CD14-positive monocyte (primary cell): ENCODE measurements around the gene CCDC198. TPM values are rescaled to one million over a fixed set of nuclear protein-coding genes. Genes with fewer than 3 reads are reported as not detected.

Source experiments
- DNase-seq, 3 donors: peaks; one replicate each; pipeline ENCODE4 v3.0.0-alpha.2; 2011 to 2022
- H2AFZ ChIP-seq: 2 replicates; pipeline ENCODE4 v1.6.0; 2012; ENCODE audit warnings: mild to moderate bottlenecking, low read depth, low read length, inconsistent platforms; ENCODE audit not compliant: insufficient read depth, poor library complexity, severe bottlenecking
- H3K27ac ChIP-seq, 2 donors: 1 replicate in 1 of 2; 2 replicates in 1 of 2; pipeline ENCODE4 v1.5.1; 2012 to 2013; ENCODE audit warnings: low read length in 2 of 2, control low read depth in 1 of 2, inconsistent platforms in 1 of 2, low read depth in 1 of 2, mild to moderate bottlenecking in 1 of 2
- H3K27me3 ChIP-seq, 2 donors: one replicate each; pipeline versions ENCODE4 v1.6.0 to v1.6.1; 2011 to 2013; ENCODE audit warnings: low read length in 2 of 2; ENCODE audit not compliant: control insufficient read depth in 2 of 2, insufficient read depth in 2 of 2
- H3K36me3 ChIP-seq, 2 donors: replicated peaks in 1 of 2; 1 replicate in 1 of 2; 2 replicates in 1 of 2; pipeline versions ENCODE4 v1.5.1 to v1.6.1; 2012 to 2013; ENCODE audit warnings: low read length in 2 of 2, control low read depth in 1 of 2, inconsistent platforms in 1 of 2, mild to moderate bottlenecking in 1 of 2; ENCODE audit not compliant: insufficient read depth in 2 of 2, control insufficient read depth in 1 of 2
- H3K4me1 ChIP-seq, 2 donors: 1 replicate in 1 of 2; 2 replicates in 1 of 2; pipeline versions ENCODE4 v1.5.1 to v1.6.1; 2012 to 2013; ENCODE audit warnings: low read length in 2 of 2, control low read depth in 1 of 2, inconsistent platforms in 1 of 2, mild to moderate bottlenecking in 1 of 2, moderate library complexity in 1 of 2; ENCODE audit not compliant: insufficient read depth in 2 of 2, control insufficient read depth in 1 of 2
- H3K4me2 ChIP-seq: replicated peaks from 2 replicates; pipeline ENCODE3; 2012; ENCODE audit warnings: low read length, moderate library complexity, mild to moderate bottlenecking; ENCODE audit not compliant: poor library complexity, severe bottlenecking; ENCODE audit errors: extremely low read depth
- H3K4me3 ChIP-seq, 3 experiments: fragments of 200-600 bp in 1 of 3; sonication (generic) in 1 of 3; replicated peaks in 1 of 3; 1 replicate in 2 of 3; 2 replicates in 1 of 3; pipeline ENCODE4 v1.5.1; 2011 to 2013; ENCODE audit warnings: low read length in 3 of 3, mild to moderate bottlenecking in 3 of 3, control low read depth in 2 of 3, low read depth in 2 of 3, inconsistent platforms in 1 of 3, moderate library complexity in 1 of 3
- H3K79me2 ChIP-seq: 2 replicates; pipeline ENCODE4 v1.6.0; 2012; ENCODE audit warnings: mild to moderate bottlenecking, control low read depth, inconsistent platforms, low read length, moderate library complexity; ENCODE audit not compliant: insufficient read depth
- H3K9ac ChIP-seq: 2 replicates; pipeline ENCODE4 v1.6.0; 2017; ENCODE audit warnings: low read length, mild to moderate bottlenecking; ENCODE audit not compliant: insufficient read depth, poor library complexity, severe bottlenecking
- H3K9me3 ChIP-seq, 2 donors: replicated peaks in 1 of 2; 1 replicate in 1 of 2; 2 replicates in 1 of 2; pipeline versions ENCODE4 v1.5.1 to v1.6.1; 2012 to 2013; ENCODE audit warnings: low read length in 2 of 2, control low read depth in 1 of 2; ENCODE audit not compliant: control insufficient read depth in 1 of 2, insufficient read depth in 1 of 2
- H4K20me1 ChIP-seq: 2 replicates; pipeline ENCODE4 v1.6.0; 2012; ENCODE audit warnings: mild to moderate bottlenecking, low read length, control low read depth, moderate library complexity; ENCODE audit not compliant: insufficient read depth
- H3K27ac Mint-ChIP-seq, 7 donors: one replicate each; pipeline ENCODE4 v1.8.0; 2020; ENCODE audit warnings: mild to moderate bottlenecking in 7 of 7, mixed read lengths in 7 of 7, moderate library complexity in 6 of 7, inconsistent platforms in 2 of 7
- H3K27me3 Mint-ChIP-seq, 3 donors: one replicate each; pipeline ENCODE4 v1.8.0; 2021 to 2022; ENCODE audit warnings: low read depth in 3 of 3, mild to moderate bottlenecking in 3 of 3, mixed read lengths in 3 of 3, moderate library complexity in 3 of 3, inconsistent platforms in 1 of 3
- H3K36me3 Mint-ChIP-seq, 2 donors: one replicate each; pipeline ENCODE4 v1.8.0; 2020; ENCODE audit warnings: mixed read lengths in 2 of 2, inconsistent platforms in 1 of 2, mild to moderate bottlenecking in 1 of 2
- H3K4me1 Mint-ChIP-seq: one replicate; pipeline ENCODE4 v1.8.0; 2020; ENCODE audit warnings: mild to moderate bottlenecking, mixed read lengths
- H3K4me3 Mint-ChIP-seq, 2 donors: one replicate each; pipeline ENCODE4 v1.8.0; 2020; ENCODE audit warnings: mild to moderate bottlenecking in 2 of 2, mixed read lengths in 2 of 2, moderate library complexity in 1 of 2
- H3K9me3 Mint-ChIP-seq, 7 donors: one replicate each; pipeline ENCODE4 v1.8.0; 2020 to 2022; ENCODE audit warnings: mixed read lengths in 7 of 7, mild to moderate bottlenecking in 6 of 7, moderate library complexity in 6 of 7, inconsistent platforms in 2 of 7
- CTCF ChIP-seq: fragments of 200-600 bp; IDR thresholded peaks from one replicate; pipeline ENCODE4 v1.8.0; 2022; ENCODE audit warnings: antibody characterized with exemption, mild to moderate bottlenecking
- WGBS: methylation state at CpG from one replicate; pipeline ENCODE4 v1.1.5; 2013; ENCODE audit warnings: missing lambda C conversion rate; ENCODE audit not compliant: insufficient coverage; 5-methylcytosine and 5-hydroxymethylcytosine counted together
- intact Hi-C, 2 donors: fragments of 100-400 bp; cut with micrococcal nuclease; formaldehyde crosslinking; loops; one replicate each; pipeline versions ENCODE4 v1.15.0 to v1.15.1; 2023
- polyA plus RNA-seq, 3 donors: library from polyadenylated mRNA; depleted of rRNA in 1 of 3; unstranded in 2 of 3; stranded (reverse) in 1 of 3; fragments of 300-500 nt in 2 of 3; fragments of >200 nt in 1 of 3; fragmentation: Illumina TruSeq in 2 of 3; gene quantifications; 1 replicate in 2 of 3; 2 replicates in 1 of 3; pipeline ENCODE4 v1.2.3, GENCODE V29; 2012 to 2021

CCDC198 gene
- polyA plus RNA-seq, 3 donors: not detected

- H3K36me3 Mint-ChIP-seq: no peaks in the 10 kb centered on the region
- no peak overlapping the region for H3K4me3 Mint-ChIP-seq
- H3K27ac Mint-ChIP-seq: no peak overlapping the region
- Histone ChIP-seq H3K4me2 (no peak overlapping the region), H3K4me1 (no peaks in the 10 kb centered on the region), H3K36me3 (no peaks in the 10 kb centered on the region), H3K9ac (no peak overlapping the region), H4K20me1 (no peaks in the 10 kb centered on the region), H3K79me2 (no peaks in the 10 kb centered on the region), H3K27me3 (no peaks in the 10 kb centered on the region), H3K4me3 (no peak overlapping the region), H3K9me3 (no peaks in the 10 kb centered on the region), H2AFZ (no peak overlapping the region), H3K27ac (no peak overlapping the region)
- DNase-seq: no peak
- no peak for TF ChIP-seq CTCF
- no peaks in the 10 kb centered on the region for H3K4me1 Mint-ChIP-seq
- intact Hi-C loops: no loop called here
- no peaks in the 10 kb centered on the region for H3K9me3 Mint-ChIP-seq
- H3K27me3 Mint-ChIP-seq: peaks cover 0 to 2% (median 0%) of the 10 kb centered on the region in 3 donors
Measured at GRCh38 chr14:57485635-57486034, 8.0 kb downstream of the CCDC198 start.

GRCh38 chr14:57482120-57482519 lies 11.5 kb downstream of the CCDC198 start:
- Mint-ChIP-seq H3K27me3 (peaks cover 0 to 2% (median 0%) of the 10 kb centered on the region in 3 donors), H3K4me1 (no peaks in the 10 kb centered on the region), H3K36me3 (no peaks in the 10 kb centered on the region), H3K27ac (peak overlapping the region in 1 of 7 donors; percentile 65), H3K9me3 (no peaks in the 10 kb centered on the region), H3K4me3 (no peak overlapping the region)
- Histone ChIP-seq H4K20me1 (no peaks in the 10 kb centered on the region), H3K27ac (no peak overlapping the region), H2AFZ (no peak overlapping the region), H3K4me2 (no peak overlapping the region), H3K9ac (no peak overlapping the region), H3K4me3 (no peak overlapping the region), H3K79me2 (no peaks in the 10 kb centered on the region), H3K36me3 (no peaks in the 10 kb centered on the region), H3K27me3 (no peaks in the 10 kb centered on the region), H3K9me3 (no peaks in the 10 kb centered on the region), H3K4me1 (no peaks in the 10 kb centered on the region)
- TF ChIP-seq CTCF: no peak
- WGBS: 80% methylated on average over 1 of the region's 3 CpGs
- intact Hi-C loops: no loop called here
- no peak for DNase-seq
